Umbilical cord (tissue), 2 donors: Measurements from ENCODE around the gene GADD45GIP1. TPM values are rescaled to one million over a fixed set of nuclear protein-coding genes. Genes with fewer than 3 reads are reported as not detected.

ENCODE experiments used
- DNase-seq: peaks from one replicate; pipeline ENCODE4 v3.0.0-alpha.2; 2015; ENCODE audit warnings: low spot score
- total RNA-seq: library from RNA; depleted of rRNA; stranded (reverse); fragments of >200 nt; gene quantifications from one replicate; pipeline ENCODE4 v1.2.3, GENCODE V29; 2014; ENCODE audit warnings: low replicate concordance; ENCODE audit not compliant: insufficient read depth

The GADD45GIP1 gene
- total RNA-seq: 18.3 TPM

DNA sequence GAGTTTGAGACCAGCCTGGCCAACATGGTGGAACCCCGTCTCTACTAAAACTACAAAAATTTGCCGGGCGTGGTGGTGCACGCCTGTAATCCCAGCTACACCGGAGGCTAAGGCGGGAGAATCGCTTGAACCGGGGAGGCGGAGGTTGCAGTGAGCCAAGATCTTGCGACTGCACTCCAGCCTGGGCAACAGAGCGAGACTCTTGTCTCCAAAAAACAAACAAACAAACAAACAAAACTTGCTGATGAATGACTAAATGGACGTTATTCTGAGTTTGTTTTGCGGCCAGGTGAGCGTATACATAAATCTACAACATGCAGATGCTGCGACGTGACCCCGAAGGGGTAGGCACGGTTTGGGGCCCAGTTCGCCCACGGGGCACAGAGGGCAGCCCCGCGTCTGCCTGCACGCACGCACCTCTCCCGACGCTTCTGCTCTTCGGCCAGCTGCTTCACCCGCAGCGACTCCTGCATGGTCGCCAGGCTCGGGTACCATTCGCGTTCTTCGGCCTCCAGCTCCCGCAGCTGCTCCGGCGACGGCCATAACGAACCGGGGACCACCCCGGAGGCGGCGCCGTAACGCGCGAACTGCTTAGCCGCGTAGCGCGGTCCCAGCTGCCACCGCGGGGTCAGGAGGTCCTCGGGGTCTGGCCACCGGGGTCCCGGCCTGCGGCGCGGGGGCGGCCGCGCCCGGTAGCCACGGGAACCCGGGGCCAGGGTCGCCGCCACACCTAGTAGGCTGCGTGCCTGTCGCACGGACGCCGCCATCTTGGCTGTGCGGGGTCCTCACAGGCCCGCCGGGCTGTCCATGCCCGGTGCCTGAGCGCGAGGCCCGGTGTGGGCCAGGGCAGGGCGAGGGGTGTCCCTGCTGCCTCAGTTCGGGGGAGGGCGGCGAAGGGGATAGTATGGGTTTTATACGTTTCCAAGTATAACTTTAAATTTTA is at the start of gene GADD45GIP1:
GADD45GIP1 (minus strand) TSS at position 778 of the 943 bp plus-strand sequence; CDS start at position 767, 11 bp downstream.
- DNase-seq: peak; percentile 83

DNA sequence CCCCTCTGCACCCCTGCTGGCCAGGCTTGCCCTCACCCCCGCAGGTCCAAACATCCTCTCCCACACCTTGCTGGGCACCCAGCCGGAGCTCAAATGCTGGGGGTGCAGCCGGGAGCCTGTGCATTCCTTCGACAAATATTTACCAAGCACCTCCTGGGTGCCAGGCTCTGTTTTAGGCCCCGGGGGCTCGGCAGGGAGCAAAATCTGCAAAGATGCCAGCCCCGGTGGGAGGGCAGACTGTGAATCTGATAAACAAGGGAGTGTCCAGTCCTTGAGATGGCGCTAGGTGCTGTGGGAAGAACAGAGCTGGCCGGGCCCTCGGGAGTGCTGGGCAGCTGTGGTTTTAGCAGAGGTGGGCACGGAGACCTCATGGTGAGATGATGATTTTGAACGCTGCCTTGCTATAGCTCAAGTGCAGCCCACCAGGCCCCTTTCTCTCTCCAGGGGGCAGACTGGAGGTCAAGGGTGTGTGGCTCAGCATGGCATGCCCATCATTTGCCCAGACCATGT is 48.9 kb upstream of the GADD45GIP1 start:
- DNase-seq: no peak

DNA sequence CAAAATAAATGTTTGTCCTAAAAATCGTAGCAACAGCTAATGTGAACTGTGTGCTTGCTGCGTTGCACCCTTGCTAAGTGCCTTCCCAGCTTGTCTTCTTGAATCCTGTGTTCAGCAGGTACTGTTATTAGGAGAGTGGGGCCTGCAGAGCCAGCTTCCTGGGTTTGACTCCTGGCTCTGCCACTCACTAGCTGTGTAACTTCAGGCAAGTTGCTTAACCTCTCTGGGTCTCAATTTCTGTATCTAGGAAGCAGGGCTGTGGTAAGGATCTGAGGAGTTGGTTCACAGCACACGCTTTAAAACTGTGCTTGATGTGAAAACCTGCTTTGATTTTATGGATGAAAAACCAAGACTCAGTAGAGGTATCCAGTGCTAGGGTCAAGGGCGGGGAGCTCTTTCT is 48.2 kb upstream of the GADD45GIP1 start:
- DNase-seq: no peak

DNA sequence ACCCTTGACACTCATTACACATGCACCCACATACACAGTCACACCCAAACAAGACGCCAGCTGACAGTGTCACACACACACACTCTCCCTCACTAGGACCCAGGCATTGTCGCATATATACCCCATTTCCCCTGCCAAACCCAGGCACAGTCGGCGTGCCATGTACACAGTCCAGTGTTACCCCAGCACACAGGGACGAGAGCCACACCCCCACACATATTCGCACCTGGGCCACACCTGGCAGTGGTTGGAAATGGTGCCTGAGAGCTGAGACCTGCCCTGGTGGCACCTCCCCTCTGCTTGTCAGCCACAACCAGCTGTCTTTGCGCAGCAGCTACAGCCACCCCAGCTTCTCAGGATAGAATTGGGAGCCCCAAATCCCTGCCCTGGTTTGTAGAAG is 47.2 kb upstream of the GADD45GIP1 start:
- no peak for DNase-seq

DNA sequence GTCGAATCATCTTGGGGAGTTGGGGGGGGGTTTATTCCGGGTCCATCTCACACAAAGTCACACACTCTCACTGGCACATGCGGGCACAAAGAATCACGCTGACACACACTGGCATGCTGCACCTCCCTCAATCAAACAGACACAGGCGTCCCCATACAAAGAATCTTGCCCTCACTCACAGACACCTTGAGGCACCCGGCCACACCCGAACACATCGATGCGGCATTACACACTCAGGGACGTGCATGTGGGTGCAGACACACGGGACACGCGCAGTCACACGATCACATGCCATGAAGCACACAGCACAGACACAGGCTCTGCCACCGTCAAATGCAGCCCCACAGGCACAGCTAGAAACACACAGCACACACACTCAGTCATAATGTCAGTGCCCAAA is 46.1 kb upstream of the GADD45GIP1 start:
- no peak for DNase-seq

DNA sequence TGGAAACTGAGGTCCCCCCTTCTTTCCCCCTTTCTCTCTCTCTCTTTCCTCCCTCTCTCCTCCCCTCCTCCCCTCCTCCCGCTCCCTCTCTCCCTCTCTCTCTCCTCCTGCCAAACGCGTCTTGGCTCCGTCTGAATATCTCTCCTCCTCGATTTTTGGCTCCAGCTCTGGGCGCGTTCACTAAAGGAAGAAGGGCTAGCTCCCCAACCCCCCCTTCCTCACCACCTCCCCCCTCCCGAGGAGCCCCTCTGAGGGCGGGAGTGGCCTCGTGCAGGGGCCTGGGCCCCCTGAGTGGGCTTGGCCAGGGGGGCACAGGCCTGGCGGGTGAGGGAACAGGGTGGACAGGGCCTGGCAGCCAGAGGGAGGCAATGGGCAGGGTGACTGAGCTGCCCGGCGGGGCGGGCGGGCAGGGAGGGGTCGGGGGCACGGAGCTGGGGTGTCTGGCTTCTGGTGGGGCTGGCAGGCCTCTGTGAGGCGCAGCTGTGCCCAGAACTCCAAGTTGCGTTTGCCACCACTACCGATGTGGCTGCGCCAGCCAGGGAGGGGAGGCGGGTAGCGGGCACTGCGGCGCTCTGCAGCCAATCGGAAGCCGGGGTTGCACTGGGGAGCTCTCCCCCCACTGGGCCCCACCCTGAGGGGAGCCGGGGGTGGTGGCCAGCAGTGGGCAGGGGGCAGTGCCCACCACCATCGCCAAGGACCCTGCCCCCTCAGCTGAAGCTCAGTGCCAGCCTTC is 45.3 kb upstream of the GADD45GIP1 start:
- DNase-seq: peak; percentile 83

DNA sequence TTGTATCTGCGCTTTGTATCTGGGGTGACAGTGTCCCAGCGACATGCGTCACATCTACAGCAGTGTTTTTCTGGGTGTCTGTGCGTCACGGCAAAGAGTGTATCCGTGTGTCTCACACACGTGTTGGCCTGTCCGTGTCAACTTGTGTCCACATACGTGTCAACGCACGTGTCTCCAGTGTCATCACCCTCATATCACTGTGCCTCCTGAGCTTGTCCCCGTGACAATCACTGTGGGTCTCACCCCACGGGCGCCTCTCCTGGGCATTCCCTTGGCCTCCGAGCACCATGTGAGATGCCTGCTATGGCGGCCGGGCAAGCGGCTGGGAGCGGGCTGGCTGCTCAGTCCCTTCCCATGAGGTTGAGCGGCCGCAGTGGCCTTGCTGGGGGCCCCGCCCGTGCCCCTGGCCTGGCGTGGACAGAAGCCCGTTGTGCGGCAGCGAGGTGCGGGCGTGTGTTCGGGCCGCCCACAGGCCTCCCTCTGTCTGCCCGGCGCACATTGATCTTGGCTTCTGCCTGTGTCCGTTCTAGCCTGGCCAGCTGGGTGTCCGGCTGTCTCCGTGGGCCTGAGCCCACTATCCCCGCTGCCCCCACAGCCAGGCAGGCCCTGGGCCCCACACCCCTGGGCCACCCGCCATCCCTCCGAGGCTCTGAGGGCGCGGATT is 44.6 kb upstream of the GADD45GIP1 start:
- DNase-seq: no peak

DNA sequence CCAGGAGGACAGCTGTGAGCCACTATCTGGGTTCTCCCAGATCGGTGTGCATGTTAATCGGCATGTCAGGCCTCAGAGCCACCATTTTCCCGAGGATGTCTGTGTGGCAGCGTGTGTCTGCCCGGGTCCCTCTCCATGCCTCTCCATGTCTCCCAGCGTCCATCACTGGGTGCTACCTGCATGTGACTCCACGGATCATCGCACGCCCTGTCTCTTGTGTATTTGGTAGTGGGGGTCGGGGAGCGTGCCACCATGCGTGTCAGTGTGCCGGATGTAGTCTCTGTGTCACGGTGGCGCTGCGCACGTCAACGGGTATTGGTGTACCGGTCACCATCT is 44.1 kb upstream of the GADD45GIP1 start:
- no peak for DNase-seq

DNA sequence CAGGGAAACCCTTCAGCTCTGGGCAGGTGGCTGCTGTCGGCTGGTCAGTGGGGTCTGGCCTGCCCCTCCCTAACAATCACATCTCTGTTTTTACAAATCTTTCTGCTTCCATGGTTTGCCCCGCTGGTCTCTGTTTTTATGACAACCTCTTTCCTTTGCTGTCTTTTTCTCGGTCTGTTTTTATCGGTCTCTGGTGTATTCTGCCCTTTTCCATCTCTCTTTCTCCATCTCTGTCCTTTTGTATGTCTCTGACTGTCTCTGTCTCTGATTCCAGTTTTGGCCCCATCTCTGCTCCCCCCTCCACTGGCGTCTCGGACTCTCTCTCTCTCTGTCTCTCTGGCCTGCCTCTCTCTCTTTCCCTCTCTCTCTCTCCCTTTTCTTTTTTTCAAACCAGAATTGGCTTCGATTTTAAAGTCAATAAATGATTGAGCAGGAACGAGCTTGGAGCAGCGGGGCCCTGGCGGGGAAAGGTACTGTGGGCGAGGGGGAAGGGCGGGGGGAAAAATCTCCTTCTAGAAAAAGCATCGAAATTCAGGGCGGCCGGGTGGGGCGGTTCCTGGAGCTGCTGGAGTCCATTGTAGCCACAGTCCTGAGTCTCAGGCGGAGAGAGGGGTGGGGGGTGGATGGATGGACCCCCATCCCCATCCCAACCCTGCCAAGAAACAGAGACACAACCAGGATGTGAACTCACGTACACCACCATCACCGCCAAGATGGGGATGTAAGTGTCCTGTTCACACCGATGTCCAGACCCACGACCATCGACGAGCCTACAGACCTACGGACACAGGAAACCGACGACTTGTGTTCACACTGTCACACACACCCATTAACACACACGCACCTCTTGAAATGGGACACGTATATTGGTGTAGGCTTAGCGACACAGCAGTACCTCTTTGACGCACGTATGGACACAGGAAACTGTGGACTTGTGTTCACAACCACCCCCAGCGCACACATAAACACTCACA is 41.2 kb upstream of the GADD45GIP1 start:
- DNase-seq: no peak

DNA sequence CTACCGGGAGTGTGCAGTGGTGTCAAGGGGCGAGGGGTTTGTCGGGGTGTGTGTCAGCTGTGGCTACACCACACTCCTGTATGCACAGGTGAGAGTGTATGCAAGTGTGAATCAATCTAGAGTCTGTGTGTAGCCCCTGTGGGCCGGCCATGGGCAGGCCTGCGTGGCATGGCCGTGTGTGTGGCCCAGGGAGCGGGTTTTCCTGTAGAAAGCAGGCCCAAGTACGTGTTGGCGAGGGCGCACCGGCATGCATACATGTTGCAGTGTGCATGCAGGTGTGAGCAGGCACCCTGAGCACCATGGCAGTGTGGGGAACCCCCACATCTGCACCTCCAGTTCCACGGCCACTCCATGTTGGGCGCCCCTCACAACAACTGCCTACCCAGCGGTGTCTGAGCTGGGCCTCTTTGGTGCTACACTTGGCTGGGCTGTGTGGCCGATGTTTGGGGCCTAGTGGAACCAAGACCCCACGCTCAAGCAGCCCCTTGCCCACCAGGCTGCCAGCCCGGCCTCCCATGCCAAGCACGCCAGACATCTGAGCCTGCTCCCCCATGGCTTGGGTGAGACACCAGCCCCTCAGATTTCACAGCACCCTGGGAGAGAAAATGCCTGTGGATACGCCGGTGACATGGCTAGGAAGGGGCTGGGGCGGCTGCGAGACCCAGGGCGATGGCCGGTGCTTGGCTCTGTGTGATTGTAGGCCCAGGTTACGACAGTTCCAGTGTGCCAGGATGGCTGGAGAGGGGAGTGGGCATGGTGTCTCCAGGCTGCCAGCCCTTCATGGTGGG is 40.4 kb upstream of the GADD45GIP1 start:
- DNase-seq: no peak

DNA sequence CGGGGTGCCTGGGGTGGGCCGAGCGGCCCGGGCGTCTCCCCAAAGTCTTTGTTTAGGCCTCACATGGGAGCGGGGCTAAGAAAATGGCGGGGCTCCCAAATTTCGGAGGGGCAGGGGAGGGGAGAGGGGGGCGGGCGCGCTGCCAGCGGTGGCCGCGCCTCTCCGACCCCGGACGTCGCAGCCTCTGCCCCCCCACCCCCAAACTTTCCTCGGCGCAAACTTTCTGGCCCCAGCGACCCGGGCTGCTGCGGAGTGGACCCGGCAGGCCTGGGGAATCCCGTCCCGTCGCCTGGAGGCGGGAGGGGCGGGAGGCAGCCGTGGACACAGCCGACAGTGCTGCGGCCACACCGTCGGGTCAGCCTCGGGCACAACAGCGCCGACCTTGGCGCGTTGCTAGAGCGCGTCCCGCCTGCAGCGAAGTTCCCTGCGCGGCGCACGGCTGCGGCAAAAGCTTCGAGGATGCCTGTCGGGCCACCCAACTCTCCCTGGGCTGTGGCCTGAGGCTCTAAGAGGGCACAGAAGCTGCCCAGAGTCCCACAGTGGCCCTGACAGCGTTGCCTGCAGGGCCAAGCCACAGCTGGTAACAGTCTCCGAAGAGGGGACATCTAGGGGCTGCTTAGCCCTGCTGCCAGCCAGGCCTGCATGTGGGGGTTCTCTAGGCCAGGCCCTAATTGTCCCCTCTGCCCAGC is 39.5 kb upstream of the GADD45GIP1 start:
- DNase-seq: peak; percentile 21

DNA sequence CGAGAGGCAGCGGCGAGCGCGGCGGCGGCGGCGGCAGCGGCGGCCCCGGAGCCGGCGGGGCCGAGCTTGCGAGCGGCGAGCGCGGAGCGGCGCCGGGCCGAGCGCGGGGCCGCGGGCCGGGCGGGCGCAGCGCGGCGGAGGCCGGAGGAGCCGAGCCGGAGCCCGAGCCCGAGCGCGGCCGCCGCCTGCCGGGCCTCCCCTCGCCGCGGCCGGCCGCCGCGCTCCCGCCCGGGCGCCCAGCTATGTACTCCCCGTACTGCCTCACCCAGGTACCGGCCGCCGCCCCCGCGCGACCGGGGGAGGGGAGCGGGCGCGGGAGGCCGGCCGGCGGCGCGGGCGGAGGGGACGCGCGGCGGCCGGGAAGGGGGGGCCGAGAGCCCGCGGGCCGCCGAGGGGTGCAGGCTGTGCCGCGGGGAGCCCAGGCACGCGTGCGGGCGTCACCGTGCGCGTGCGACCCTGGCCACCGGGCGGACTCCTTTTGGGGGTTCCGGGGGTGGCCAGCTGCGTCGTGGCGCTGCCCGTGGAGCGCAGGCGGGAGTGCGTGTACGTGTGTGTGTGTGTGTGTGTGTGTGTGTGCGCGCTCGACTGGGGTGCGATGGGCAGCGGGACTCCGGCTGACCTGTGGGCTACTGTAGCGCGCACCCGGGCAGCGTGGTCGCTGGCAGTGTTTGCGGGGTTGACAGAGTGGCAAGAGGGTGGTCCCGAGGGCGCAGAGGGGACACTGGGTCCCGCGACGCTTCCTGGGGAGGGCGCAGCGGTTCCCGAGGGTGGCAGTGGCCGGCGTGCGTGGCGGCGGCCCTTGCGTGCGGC is 38.8 kb upstream of the GADD45GIP1 start:
- peak; percentile 21 for DNase-seq

DNA sequence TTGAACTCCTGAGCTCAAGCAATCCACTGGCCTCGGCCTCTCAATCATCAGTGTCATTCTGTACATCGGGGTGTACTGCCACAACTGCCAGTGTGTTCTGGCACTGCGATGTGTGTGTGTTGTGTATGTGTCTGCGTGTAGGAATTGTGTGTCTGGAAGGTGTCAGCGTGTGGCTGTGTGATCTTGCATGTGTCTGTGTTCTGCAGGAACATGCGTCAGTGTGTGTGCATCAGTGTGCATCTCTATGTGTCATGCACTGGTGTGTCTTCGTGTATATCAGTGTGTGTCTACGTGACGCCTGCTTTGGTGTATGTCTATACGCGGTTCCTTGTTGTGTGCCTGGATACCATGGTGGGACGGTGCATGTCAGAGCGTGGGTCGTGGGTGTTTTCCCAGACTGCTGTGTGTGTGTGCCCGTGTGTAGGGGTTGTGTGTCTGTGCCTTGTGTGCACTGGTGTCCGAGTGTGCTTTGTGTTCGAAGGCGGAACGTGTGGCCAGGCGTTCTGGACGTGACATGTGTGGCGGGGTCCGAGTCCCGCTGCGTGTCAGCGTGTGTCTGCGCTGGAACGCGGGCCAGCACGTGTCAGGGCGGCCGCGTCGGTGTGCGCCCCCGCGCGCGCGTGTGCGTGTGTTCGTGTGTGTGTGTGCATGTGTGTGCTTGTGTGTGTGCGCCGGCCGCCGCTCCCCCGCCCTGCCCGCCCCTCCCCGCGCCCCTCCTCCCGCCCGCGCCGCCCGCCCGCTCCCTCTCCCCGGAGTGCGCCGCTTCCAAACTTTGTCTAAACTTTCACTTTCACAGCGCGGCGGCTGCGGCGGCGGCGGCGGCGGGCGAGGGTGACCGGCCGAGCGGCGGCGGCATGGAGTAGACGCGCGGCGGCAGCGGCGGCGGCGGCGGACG is 37.9 kb upstream of the GADD45GIP1 start, which contains the start of gene NFIX:
NFIX (plus strand) TSS at position 775 of the 895 bp plus-strand sequence. CDS start 363 bp downstream, outside the sequence.
- DNase-seq: peak; percentile 59

DNA sequence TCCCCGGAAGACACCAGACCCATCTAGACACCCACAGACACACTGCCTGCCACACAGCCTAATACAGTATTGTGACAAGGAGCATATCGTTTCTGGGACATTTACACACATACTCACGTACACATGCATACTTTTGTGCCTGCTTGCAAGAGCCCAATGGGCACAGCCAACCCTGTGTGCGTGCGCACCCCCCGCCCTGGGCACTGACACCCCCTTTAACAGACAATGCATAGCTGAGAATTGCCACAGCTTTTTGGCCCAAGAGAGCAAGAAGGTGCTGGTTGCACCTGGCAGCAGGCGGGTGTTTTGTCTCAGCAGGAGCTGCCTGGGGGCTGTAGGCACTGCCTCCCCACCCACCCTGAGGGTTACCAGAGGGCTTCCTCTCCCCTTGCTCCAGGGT is 36.5 kb upstream of the GADD45GIP1 start:
- no peak for DNase-seq

DNA sequence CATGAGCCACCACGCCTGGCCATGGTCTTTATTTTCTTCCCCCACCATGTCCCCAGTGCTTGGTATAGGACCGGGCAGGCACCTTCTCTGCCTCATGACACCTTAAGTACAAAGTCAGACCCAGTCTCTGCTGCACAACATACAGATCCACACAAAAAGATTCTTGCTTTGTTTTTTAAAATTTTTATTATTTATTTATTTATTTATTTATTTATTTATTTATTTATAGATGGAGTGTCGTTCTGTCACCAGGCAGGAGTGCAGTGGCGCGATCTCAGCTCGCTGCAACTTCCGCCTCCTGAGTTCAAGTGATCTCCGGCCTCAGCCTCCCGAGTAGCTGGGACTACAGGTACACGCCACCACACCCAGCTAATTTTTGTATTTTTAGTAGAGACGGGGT is 35.7 kb upstream of the GADD45GIP1 start:
- no peak for DNase-seq

DNA sequence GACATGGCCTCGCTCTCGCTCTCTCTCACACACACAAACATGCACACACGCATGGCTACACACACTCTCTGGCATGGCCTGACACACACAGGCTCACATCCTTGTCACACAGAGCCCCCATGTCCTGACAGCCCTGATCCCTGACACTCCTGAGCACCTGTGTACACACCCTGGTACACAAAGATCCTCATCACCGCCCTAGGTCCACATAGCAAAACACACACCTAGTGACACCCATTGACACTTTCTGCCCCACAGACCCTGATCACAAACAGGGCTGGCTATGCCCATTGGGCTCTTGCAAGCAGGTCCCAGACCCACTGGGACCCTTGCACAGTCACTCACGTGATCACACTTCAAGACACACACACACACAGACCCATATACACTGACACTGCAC is 34.3 kb upstream of the GADD45GIP1 start:
- no peak for DNase-seq

DNA sequence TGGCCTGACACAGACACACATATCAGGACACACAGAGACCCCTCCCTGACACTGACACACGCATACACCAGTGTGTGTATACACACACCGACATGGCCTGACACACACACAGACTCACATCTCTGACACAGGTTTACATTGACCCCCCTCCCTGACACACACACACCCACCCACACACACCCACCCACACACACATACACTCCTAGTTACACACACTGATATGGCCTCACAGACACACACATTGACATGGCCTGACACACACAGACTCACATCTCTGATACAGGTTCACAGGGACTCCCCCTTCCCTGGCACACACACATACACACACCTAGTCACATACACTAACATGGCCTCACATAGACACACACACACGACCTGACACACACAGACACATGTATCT is 33.8 kb upstream of the GADD45GIP1 start:
- no peak for DNase-seq
